HUES48 (cell line): Measurements from ENCODE around the gene CYP19A1.

ENCODE experiments used
- H3K27ac ChIP-seq: one replicate; pipeline ENCODE4 v1.7.0; 2013; ENCODE audit warnings: low read depth, low read length, inconsistent platforms
- H3K27me3 ChIP-seq: 2 replicates; pipeline ENCODE4 v1.6.1; 2013; ENCODE audit warnings: mild to moderate bottlenecking, low read length; ENCODE audit not compliant: control insufficient read depth, insufficient read depth
- H3K36me3 ChIP-seq: 2 replicates; pipeline ENCODE4 v1.6.1; 2013; ENCODE audit warnings: low read length; ENCODE audit not compliant: control insufficient read depth, insufficient read depth
- H3K4me1 ChIP-seq: 2 replicates; pipeline ENCODE4 v1.6.1; 2013; ENCODE audit warnings: mild to moderate bottlenecking, low read length; ENCODE audit not compliant: control insufficient read depth, insufficient read depth
- H3K4me3 ChIP-seq: 2 replicates; pipeline ENCODE4 v1.5.1; 2013; ENCODE audit warnings: mild to moderate bottlenecking, low read depth, low read length
- H3K9ac ChIP-seq: 2 replicates; pipeline ENCODE4 v1.6.1; 2013; ENCODE audit warnings: mild to moderate bottlenecking, low read depth, low read length, moderate library complexity
- H3K9me3 ChIP-seq: 2 replicates; pipeline ENCODE4 v1.6.1; 2013; ENCODE audit warnings: low read length; ENCODE audit not compliant: control insufficient read depth, insufficient read depth

The CYP19A1 gene

DNA sequence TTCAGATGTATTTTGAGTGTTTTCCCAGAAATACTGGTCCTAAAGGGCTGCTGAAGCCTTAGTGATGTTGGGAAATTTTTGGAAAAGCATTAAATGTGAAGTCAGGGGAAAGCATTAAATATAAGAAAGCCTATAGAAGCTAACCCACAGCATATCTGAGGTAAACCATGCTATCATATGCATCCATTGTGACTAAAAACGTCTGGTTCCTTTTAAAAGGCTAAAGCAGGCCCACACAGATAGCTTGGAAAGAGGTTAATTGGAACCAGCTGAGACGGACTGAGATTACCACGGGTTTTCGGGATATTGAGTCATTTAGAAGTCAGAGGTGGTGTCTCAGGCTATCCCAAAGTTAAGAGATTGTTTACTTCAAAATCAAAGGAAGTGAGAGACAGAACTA, 78.2 kb downstream of the CYP19A1 start:
- no peaks in the 10 kb centered on the region for H3K36me3 ChIP-seq
- H3K27me3 ChIP-seq = peaks cover under 1% of the 10 kb centered on the region; the same call in 1 of the 2 replicates
- no peak overlapping the region for H3K4me3 ChIP-seq
- no peaks in the 10 kb centered on the region for H3K4me1 ChIP-seq
- H3K9ac ChIP-seq = no peak overlapping the region
- no peak overlapping the region for H3K27ac ChIP-seq
- H3K9me3 ChIP-seq = peaks cover 11% of the 10 kb centered on the region

DNA sequence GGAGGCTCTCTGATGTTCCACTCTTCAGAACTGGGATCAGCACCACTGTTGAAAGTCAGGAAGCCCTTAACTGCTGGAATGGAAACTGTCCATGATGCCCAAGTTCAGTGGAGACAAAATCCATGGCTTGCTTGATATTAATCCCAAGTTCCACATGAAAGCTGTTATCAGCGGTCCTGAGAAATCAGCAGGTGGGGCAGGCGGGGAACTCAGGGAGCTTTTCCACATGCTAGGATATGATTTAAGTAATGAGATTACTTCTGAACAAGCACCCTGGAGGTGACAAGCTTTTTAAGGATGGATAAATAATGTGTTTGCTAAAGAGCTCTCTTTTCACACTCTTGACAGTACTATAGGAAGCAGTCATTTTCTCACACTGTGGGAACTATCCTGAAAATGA, 82.9 kb downstream of the CYP19A1 start:
- H3K36me3 ChIP-seq = no peaks in the 10 kb centered on the region
- H3K9ac ChIP-seq = no peak overlapping the region
- H3K9me3 ChIP-seq = no peaks in the 10 kb centered on the region
- H3K27me3 ChIP-seq = no peaks in the 10 kb centered on the region
- no peak overlapping the region for H3K4me3 ChIP-seq
- no peak overlapping the region for H3K27ac ChIP-seq
- H3K4me1 ChIP-seq = no peaks in the 10 kb centered on the region

DNA sequence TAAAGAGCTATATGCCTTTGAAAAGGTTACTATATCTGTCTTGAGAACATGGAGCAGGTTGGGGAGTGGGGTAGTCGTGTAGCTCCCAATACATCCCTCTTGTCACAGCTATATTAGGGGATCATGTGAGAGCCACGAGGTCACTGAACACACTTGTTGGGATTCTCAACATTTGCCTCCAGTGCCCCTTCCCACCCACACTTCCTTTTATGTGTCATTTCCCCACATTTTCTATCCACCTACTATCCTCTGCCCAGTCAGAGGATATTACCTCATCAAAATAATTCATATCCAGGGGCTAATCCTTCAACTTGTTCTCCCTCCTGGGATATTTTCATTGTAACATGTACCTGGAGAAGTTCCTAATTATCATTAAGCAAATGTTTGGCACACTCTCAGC, 85.0 kb downstream of the CYP19A1 start:
- no peak overlapping the region for H3K27ac ChIP-seq
- H3K9ac ChIP-seq = no peak overlapping the region
- no peaks in the 10 kb centered on the region for H3K36me3 ChIP-seq
- H3K4me3 ChIP-seq = no peak overlapping the region
- no peaks in the 10 kb centered on the region for H3K27me3 ChIP-seq
- no peaks in the 10 kb centered on the region for H3K9me3 ChIP-seq
- H3K4me1 ChIP-seq = no peaks in the 10 kb centered on the region

DNA sequence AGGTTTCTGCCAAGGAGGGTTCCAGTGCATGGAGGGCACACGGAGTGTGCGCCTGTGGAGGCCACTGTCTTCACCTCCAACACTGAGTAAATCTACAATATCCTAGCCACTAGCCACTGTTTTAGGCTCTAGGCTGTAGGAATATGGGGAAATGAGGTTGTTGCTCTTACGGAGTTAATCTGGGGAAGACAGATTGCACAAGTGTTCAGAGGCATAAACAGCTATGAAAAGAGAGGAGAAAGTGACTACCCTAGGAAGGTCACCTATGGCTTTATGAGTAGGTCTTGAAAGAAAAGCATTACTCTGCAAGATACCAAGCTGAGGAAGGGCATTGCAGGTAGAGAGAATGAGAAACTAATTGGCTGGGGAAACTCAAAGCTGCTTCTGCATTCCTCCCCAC, 85.7 kb downstream of the CYP19A1 start:
- Histone ChIP-seq H3K36me3 (no peaks in the 10 kb centered on the region), H3K4me3 (no peak overlapping the region), H3K27me3 (no peaks in the 10 kb centered on the region), H3K4me1 (no peaks in the 10 kb centered on the region), H3K9me3 (no peaks in the 10 kb centered on the region), H3K27ac (no peak overlapping the region), H3K9ac (no peak overlapping the region)

DNA sequence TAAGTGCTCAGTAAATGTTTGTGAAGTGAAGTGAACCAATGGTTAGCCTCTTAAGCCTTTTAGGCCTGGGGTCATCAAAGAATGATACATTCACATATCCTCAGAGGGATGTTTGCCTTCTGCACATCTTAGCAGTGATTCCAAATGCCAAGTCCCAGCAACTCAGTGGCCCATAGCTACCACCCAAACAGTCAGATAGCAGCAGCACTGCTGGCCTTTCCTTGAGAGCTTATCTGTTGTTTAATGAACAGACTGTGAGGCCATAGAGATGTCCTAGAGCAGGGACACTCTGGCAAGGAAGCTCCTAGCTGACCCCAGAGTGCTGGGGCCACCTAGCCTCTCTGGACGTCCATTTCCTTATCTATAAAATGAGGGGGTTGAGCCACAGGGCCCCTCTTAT, 86.8 kb downstream of the CYP19A1 start:
- Histone ChIP-seq H3K27ac (no peak overlapping the region), H3K9ac (no peak overlapping the region), H3K27me3 (no peaks in the 10 kb centered on the region), H3K9me3 (no peaks in the 10 kb centered on the region), H3K4me1 (no peaks in the 10 kb centered on the region), H3K36me3 (no peaks in the 10 kb centered on the region), H3K4me3 (no peak overlapping the region)

DNA sequence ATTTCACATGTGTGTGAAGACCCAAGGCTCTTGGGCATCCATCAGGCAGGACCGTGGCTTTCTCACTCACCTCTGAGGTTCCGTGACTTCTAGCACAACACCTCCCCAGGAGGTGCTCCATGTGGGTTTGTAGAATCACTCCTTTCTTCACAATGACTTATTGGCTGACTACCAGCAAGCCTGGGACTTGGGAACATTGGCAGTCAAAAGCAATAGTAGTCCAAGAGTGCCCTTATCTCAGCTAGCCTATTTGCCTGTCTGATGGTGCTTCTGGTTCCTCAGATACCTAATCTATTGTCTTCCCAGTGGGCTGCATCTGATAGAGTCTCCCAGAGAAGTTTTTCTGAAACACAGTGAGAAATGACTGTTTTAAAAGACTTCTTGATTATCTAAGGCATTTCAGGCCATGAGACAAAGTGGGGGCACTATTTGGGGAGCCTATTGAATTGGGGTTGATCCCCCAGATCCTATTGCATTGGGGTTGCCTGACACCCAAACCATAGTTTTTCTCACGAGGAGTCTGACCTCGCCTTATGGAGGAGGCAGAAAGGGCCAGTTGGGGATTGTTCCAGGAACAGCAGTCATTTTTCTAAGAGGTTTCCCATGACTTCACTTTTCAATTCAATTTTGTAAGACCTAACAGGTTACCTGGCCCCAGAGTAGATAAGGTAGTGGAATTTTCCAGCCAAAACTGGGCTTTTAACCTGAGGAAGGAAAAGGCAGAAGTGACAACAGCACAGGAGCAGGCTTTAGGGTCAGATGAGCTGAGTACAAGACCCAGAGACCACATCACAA, 88.0 kb downstream of the CYP19A1 start:
- no peaks in the 10 kb centered on the region for H3K36me3 ChIP-seq
- H3K4me3 ChIP-seq = no peak overlapping the region
- no peaks in the 10 kb centered on the region for H3K9me3 ChIP-seq
- H3K27me3 ChIP-seq = no peaks in the 10 kb centered on the region
- no peaks in the 10 kb centered on the region for H3K4me1 ChIP-seq
- no peak overlapping the region for H3K9ac ChIP-seq
- no peak overlapping the region for H3K27ac ChIP-seq

DNA sequence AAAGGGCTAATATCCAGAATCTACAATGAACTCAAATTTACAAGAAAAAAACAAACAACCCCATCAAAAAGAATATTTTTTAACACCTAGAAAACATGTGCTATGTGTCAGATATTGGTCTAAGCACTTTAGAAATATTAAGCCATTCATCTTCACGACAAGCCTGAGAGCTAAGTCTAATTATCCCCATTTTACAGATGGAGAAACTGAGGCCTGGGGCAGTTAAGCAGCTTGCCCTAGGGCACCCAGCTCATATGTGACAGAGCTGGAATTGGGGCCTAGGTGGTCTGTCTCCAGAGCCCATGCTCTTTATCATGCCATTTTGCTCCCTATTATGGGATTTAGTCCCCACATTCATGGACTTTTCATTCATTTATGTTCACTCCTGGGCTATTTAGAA, 92.8 kb downstream of the CYP19A1 start:
- Histone ChIP-seq H3K4me1 (peaks cover 2% of the 10 kb centered on the region; the same call in 1 of the 2 replicates), H3K9me3 (no peaks in the 10 kb centered on the region), H3K27ac (no peak overlapping the region), H3K4me3 (no peak overlapping the region), H3K9ac (no peak overlapping the region), H3K27me3 (no peaks in the 10 kb centered on the region), H3K36me3 (no peaks in the 10 kb centered on the region)

DNA sequence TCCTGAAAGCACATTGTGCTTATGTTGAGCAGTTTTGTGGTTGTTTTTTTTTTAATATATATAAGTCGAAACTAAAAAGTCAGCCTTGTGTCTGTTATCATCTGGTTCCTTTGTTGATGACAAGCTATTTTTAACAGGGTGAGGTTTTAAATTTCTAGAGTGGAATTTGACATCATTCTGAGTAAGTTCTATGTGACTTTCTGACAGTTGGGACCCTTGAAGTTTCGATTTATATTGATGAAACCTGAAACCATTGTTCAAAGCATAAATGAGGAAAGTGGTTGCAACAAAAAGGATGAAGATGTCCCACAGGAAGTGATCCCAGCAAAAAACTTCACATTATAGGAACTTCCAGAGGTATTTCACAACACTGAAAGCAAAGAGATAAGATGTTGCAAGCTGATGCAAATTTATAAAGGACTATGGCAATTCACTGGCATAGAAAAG, 94.0 kb downstream of the CYP19A1 start:
- Histone ChIP-seq H3K9ac (no peak overlapping the region), H3K9me3 (no peaks in the 10 kb centered on the region), H3K4me1 (peaks cover 9% of the 10 kb centered on the region), H3K27ac (no peak overlapping the region), H3K36me3 (no peaks in the 10 kb centered on the region), H3K4me3 (no peak overlapping the region), H3K27me3 (no peaks in the 10 kb centered on the region)

DNA sequence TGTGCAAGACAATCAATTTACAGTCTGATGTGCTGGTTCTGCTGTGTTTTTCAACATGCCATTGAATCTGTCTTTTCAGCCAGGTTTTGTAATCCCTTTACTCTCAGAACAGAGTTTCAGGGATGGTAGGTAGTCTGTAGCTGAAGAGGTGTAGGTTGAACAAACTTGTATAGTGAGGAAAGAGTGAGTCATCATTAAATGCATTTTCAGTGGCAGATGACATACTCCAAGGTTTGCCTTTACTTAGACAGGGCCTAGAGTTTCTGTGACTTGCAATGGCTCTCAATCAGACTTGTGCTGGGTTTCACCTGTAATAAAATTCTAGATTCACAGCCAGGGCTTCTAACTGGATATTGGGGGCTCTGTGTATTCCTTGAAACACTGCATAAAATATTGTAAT, 94.6 kb downstream of the CYP19A1 start:
- H3K4me3 ChIP-seq = no peak overlapping the region
- H3K4me1 ChIP-seq = peaks cover 9% of the 10 kb centered on the region
- H3K9me3 ChIP-seq = no peaks in the 10 kb centered on the region
- H3K36me3 ChIP-seq = no peaks in the 10 kb centered on the region
- no peaks in the 10 kb centered on the region for H3K27me3 ChIP-seq
- H3K9ac ChIP-seq = no peak overlapping the region
- H3K27ac ChIP-seq = no peak overlapping the region

DNA sequence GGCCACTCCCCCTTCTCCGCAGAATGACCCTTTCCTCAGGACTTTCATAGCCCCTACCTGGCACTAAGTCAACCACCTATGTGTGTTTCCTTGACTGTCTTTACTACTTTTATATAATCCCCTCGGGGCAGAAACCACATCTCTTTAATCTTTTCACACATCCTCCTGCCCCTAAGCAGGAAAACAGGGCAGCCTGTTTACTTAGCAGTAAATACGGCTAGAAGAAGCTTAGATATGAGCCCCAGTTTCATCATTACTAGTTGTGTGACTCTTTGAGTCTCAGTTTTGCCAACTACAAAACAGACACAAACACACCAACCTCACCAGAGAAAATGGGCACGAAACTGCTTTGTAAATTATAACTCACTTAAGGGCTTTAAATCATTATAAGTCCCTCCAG, 98.3 kb downstream of the CYP19A1 start:
- Histone ChIP-seq H3K27ac (no peak overlapping the region), H3K36me3 (no peaks in the 10 kb centered on the region), H3K9ac (no peak overlapping the region), H3K27me3 (no peaks in the 10 kb centered on the region), H3K4me1 (peaks cover 14% of the 10 kb centered on the region), H3K9me3 (no peaks in the 10 kb centered on the region), H3K4me3 (no peak overlapping the region)

DNA sequence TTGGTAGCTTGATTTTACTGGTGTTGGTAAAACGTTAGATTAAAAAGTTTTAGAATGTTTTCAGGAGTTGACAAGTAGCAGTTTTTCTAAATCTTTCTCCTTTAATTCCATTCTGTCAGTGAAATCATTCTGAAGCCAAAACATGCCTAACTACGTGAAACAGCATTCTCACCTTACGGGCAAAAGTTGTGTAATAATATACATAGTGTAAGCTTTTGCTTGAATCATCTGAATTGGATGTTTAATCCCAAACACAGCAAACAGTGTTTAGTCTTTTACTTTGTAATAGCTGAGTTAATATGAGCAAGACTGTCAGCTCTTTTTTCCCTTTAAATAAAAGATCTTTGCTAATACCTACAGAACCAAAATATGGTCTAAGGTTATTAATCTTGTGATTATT, 100.6 kb downstream of the CYP19A1 start:
- Histone ChIP-seq H3K27ac (no peak overlapping the region), H3K9me3 (no peaks in the 10 kb centered on the region), H3K36me3 (no peaks in the 10 kb centered on the region), H3K4me1 (peaks cover 22% of the 10 kb centered on the region), H3K9ac (no peak overlapping the region), H3K27me3 (no peaks in the 10 kb centered on the region), H3K4me3 (no peak overlapping the region)
